ENCODE data around the gene ZGPAT.
A peak's percentile ranks its signal among the peaks of the same experiment; 100 is the strongest.

ZGPAT gene

GRCh38 chr20:63701329-63702035 lies 6.4 kb upstream of the ZGPAT start:
- Histone ChIP-seq H3K4me1 (ENCODE audit: insufficient read depth, low read length) (peaks cover 7% of the 10 kb centered on the region), H3K9me3 (ENCODE audit: low read length) (no peaks in the 10 kb centered on the region), H3K4me3 (ENCODE audit: low read depth in 1 of 2, low read length in 2 of 2) (no peak overlapping the region), H3K9ac (ENCODE audit: low read length) (no peak overlapping the region), H3K36me3 (ENCODE audit: insufficient read depth, low read length) (peaks cover 23% of the 10 kb centered on the region), H3K27me3 (ENCODE audit: control insufficient read depth in 1 of 2, insufficient read depth in 2 of 2, low read length in 2 of 2) (no peaks in the 10 kb centered on the region), H3K27ac (ENCODE audit: low read depth, low read length) (no peak overlapping the region)

DNA sequence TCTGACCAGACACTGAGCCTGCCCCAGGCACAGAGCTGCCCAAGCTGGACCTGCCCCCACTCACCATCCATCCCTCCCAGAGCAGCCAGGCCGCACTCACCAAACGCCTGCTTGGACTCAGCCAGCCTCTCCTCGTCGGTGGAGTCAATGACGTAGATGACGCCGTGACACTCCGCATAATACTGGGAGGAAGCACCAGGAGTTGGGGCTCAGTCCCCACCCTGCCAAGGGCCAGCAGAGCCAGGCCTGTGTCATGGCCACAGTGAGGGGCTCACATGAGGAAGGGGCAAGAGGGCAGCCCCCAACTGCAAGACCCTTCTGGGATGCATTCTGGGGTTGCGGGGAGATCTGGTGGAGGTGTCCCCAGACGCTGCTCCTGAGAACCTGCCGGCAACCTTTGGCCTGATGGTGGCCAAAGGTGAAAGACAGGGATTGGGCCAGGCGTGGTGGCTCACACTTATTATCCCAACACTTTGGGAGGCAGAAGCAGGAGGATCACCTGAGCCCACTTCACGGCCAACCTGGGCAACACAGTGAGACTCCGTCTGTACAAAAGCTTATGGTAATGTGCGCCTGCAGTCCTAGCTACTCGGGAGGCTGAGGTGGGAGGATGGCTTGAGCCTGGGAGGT lies 5.7 kb upstream of the ZGPAT start:
- H3K4me3 ChIP-seq (ENCODE audit: low read depth in 1 of 2, low read length in 2 of 2), result no peak overlapping the region
- H3K36me3 ChIP-seq (ENCODE audit: insufficient read depth, low read length), result peaks cover 24% of the 10 kb centered on the region
- H3K9me3 ChIP-seq (ENCODE audit: low read length), result no peaks in the 10 kb centered on the region
- H3K9ac ChIP-seq (ENCODE audit: low read length), result no peak overlapping the region
- no peaks in the 10 kb centered on the region for H3K27me3 ChIP-seq (ENCODE audit: control insufficient read depth in 1 of 2, insufficient read depth in 2 of 2, low read length in 2 of 2)
- no peak overlapping the region for H3K27ac ChIP-seq (ENCODE audit: low read depth, low read length)
- H3K4me1 ChIP-seq (ENCODE audit: insufficient read depth, low read length), result peaks cover 13% of the 10 kb centered on the region

DNA sequence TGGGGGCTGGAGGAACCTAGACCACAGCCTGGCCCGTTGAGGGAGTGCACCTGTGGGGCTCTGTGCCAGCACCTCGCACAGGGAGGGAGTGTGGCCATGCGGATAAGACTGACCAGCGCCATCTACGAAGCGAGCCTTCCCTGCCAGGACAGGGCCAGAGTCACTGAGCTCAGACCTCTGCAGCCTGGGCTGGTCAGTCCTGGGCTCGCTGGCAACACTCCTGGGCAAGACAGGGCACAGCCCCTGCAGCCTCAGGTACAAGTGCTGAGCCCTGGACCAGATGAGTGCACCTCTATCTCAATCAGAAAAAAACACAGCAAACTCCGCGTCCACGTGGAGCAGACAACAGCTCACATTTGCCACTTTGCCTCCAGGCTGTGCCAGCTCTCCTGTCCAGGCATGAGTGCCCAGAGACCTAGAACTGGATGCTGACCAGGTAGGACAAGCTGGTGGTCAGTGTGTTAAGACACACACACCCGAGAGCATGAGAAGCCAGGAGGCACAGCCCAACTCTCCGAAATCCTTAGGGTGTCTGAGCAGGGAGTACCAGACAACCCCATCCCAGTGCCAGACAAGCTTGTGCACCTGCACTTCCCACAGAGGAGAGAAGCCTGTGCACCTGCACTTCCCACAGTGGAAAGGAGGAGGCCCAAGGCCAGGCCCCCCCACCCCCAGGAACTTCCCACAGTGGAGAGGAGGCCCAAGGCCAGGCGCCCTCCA lies 4.9 kb upstream of the ZGPAT start:
- no peaks in the 10 kb centered on the region for H3K9me3 ChIP-seq (ENCODE audit: low read length)
- H3K4me1 ChIP-seq (ENCODE audit: insufficient read depth, low read length), result peaks cover 13% of the 10 kb centered on the region
- H3K27ac ChIP-seq (ENCODE audit: low read depth, low read length), result no peak overlapping the region
- no peak overlapping the region for H3K4me3 ChIP-seq (ENCODE audit: low read depth in 1 of 2, low read length in 2 of 2)
- H3K9ac ChIP-seq (ENCODE audit: low read length), result no peak overlapping the region
- no peaks in the 10 kb centered on the region for H3K27me3 ChIP-seq (ENCODE audit: control insufficient read depth in 1 of 2, insufficient read depth in 2 of 2, low read length in 2 of 2)
- peaks cover 24% of the 10 kb centered on the region for H3K36me3 ChIP-seq (ENCODE audit: insufficient read depth, low read length)

- Histone ChIP-seq H3K4me3 (ENCODE audit: low read depth in 1 of 2, low read length in 2 of 2) (no peak overlapping the region), H3K27me3 (ENCODE audit: control insufficient read depth in 1 of 2, insufficient read depth in 2 of 2, low read length in 2 of 2) (no peaks in the 10 kb centered on the region), H3K9me3 (ENCODE audit: low read length) (no peaks in the 10 kb centered on the region), H3K9ac (ENCODE audit: low read length) (no peak overlapping the region), H3K36me3 (ENCODE audit: insufficient read depth, low read length) (peaks cover 24% of the 10 kb centered on the region), H3K27ac (ENCODE audit: low read depth, low read length) (no peak overlapping the region), H3K4me1 (ENCODE audit: insufficient read depth, low read length) (peaks cover 14% of the 10 kb centered on the region)
Measured at GRCh38 chr20:63703471-63703975, 4.3 kb upstream of the ZGPAT start.

DNA sequence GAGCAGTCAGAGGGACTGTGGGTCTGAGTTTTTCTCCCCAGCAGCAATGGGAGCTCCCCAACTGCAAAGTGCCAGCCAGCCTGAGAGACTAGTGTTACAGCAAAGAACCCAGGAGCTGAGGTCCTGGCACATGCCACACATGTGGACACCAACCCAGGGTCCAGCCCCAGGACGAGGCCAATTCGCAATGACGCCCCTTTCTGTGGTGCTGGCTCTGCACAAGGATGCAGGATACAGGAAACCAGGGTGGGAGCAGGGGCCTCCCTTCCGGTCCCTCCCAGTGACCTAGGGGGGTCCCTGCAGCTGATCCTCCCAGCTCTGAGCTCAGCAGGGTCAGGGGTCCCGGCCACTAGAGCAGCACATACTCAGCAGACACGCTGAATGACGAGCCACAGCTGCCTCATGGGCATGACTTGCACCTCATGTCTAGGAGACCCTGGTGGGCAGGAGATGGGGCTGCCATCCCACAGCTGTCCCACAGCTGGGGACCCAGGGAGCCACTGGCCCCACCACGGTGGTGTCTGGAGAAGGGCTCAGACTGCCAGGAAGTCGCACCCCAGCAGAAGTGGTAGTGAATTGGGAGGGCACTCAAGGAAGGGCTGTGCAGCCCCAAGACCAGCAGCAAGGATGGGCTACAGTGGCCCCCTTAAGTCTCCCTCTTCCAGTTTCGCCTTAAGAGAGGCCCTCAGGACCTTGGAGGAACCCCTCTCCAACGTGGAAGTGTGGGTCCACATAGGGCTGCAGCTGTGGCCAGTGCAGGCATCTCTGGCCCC lies 3.7 kb upstream of the ZGPAT start:
- no peaks in the 10 kb centered on the region for H3K9me3 ChIP-seq (ENCODE audit: low read length)

GRCh38 chr20:63704749-63705117 lies 3.1 kb upstream of the ZGPAT start:
- Histone ChIP-seq H3K27ac (ENCODE audit: low read depth, low read length) (no peak overlapping the region), H3K4me3 (ENCODE audit: low read depth in 1 of 2, low read length in 2 of 2) (no peak overlapping the region), H3K9me3 (ENCODE audit: low read length) (no peaks in the 10 kb centered on the region), H3K27me3 (ENCODE audit: control insufficient read depth in 1 of 2, insufficient read depth in 2 of 2, low read length in 2 of 2) (no peaks in the 10 kb centered on the region), H3K9ac (ENCODE audit: low read length) (no peak overlapping the region), H3K36me3 (ENCODE audit: insufficient read depth, low read length) (peaks cover 33% of the 10 kb centered on the region), H3K4me1 (ENCODE audit: insufficient read depth, low read length) (peaks cover 23% of the 10 kb centered on the region)

More for the DNA sequence above, 3.7 kb upstream of the ZGPAT start:
- peaks cover 31% of the 10 kb centered on the region for H3K36me3 ChIP-seq (ENCODE audit: insufficient read depth, low read length)
- no peak overlapping the region for H3K27ac ChIP-seq (ENCODE audit: low read depth, low read length)
- H3K27me3 ChIP-seq (ENCODE audit: control insufficient read depth in 1 of 2, insufficient read depth in 2 of 2, low read length in 2 of 2), result no peaks in the 10 kb centered on the region
- H3K4me3 ChIP-seq (ENCODE audit: low read depth in 1 of 2, low read length in 2 of 2), result no peak overlapping the region
- no peak overlapping the region for H3K9ac ChIP-seq (ENCODE audit: low read length)
- peaks cover 20% of the 10 kb centered on the region for H3K4me1 ChIP-seq (ENCODE audit: insufficient read depth, low read length)

DNA sequence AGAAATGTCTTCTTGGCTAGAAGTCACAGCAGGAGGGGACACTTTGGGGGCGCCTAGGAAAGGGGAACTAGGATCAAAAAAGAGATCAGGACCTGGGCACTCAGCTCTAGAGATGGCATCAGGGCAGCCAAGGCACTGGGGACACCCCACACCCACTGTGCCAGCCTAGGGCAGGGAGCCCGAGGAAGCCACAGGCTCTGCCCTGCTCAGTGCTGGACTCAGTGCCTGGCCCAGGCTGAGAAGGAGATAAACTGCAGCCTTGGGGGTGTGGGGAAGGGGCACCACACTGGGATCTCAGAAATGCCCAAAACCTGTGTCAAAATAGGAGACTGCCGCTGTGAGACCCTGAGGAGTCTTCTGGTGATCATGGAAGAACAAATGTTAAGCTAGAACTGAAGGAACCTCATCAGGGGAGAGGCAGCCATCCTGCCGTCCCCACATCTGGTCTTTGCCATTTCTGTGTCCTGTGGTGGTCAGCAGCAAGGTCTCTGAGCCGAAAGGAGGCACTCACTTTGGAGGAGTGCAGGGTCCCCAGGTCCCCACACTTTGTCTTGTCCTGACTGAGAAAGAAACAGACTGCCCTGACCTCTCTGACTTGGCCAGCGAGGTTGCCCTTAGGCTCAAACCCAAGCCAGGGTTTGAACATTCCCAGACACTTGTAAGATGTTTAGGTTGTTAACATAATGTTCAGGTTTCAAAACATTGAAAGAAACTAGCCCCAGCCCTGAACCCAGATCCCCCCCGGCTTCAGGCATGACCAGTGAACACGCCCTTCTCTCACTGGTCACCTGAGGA lies 2.4 kb upstream of the ZGPAT start:
- H3K27ac ChIP-seq (ENCODE audit: low read depth, low read length), result no peak overlapping the region
- H3K36me3 ChIP-seq (ENCODE audit: insufficient read depth, low read length), result peaks cover 33% of the 10 kb centered on the region
- peak overlapping the region; percentile 57 for H3K9ac ChIP-seq (ENCODE audit: low read length)
- no peaks in the 10 kb centered on the region for H3K9me3 ChIP-seq (ENCODE audit: low read length)
- peaks cover 23% of the 10 kb centered on the region for H3K4me1 ChIP-seq (ENCODE audit: insufficient read depth, low read length)
- H3K27me3 ChIP-seq (ENCODE audit: control insufficient read depth in 1 of 2, insufficient read depth in 2 of 2, low read length in 2 of 2), result no peaks in the 10 kb centered on the region
- no peak overlapping the region for H3K4me3 ChIP-seq (ENCODE audit: low read depth in 1 of 2, low read length in 2 of 2)

DNA sequence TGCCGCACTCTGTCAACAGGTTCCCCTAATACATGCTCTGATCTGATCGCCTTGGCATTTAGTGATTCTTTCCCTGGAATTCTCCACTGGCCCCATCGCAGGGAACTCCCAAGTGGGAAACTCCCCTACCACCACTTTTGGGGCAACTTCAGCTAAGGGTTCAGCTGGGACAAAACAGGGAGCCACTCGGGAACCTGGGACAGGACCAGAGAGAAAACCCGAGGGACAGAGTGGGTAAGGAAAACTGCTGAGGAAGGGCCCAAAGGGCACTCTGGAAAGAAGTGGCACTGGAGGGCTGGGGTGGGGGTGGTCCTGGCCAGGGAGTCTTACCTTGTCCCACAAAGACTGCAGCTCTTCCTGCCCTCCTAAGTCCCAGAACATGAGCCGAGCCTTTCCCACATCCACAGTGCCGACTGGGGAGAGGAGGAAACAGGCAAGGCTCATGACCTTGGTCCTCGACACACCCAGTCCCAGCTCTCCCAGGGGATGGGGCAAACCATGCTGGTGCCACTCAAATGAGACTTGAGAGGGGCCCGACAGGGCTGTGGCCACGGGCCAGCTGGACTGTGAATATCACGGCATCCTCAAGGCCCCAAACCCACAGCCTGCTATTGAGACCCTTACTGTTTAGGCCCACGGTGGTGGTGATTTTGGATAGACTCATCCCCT lies 1.7 kb upstream of the ZGPAT start:
- H3K4me1 ChIP-seq (ENCODE audit: insufficient read depth, low read length), result peaks cover 26% of the 10 kb centered on the region
- no peaks in the 10 kb centered on the region for H3K9me3 ChIP-seq (ENCODE audit: low read length)
- H3K36me3 ChIP-seq (ENCODE audit: insufficient read depth, low read length), result peaks cover 33% of the 10 kb centered on the region
- peak overlapping the region; percentile 71 to 78 for H3K4me3 ChIP-seq (ENCODE audit: low read depth in 1 of 2, low read length in 2 of 2)
- H3K27me3 ChIP-seq (ENCODE audit: control insufficient read depth in 1 of 2, insufficient read depth in 2 of 2, low read length in 2 of 2), result no peaks in the 10 kb centered on the region
- H3K9ac ChIP-seq (ENCODE audit: low read length), result peak overlapping the region; percentile 57
- H3K27ac ChIP-seq (ENCODE audit: low read depth, low read length), result no peak overlapping the region

GRCh38 chr20:63706852-63707557 lies 834 bp upstream of the ZGPAT start:
- Histone ChIP-seq H3K9ac (ENCODE audit: low read length) (peak overlapping the region; percentile 57), H3K9me3 (ENCODE audit: low read length) (no peaks in the 10 kb centered on the region), H3K4me3 (ENCODE audit: low read depth in 1 of 2, low read length in 2 of 2) (peak overlapping the region; percentile 71 to 78), H3K27me3 (ENCODE audit: control insufficient read depth in 1 of 2, insufficient read depth in 2 of 2, low read length in 2 of 2) (no peaks in the 10 kb centered on the region), H3K36me3 (ENCODE audit: insufficient read depth, low read length) (peaks cover 36% of the 10 kb centered on the region), H3K27ac (ENCODE audit: low read depth, low read length) (peak overlapping the region; percentile 83), H3K4me1 (ENCODE audit: insufficient read depth, low read length) (peaks cover 26% of the 10 kb centered on the region)
